ENCODE data around the gene CENATAC. TPM values are rescaled to one million over a fixed set of nuclear protein-coding genes. Genes with fewer than 3 reads are reported as not detected.
A peak's percentile ranks its signal among the peaks of the same experiment; 100 is the strongest.

CENATAC gene
- total and polyA plus RNA-seq, 2 donors (not counting 1 experiment from before 2014, with no cell fraction given) = 10.1 to 21.5 TPM

DNA sequence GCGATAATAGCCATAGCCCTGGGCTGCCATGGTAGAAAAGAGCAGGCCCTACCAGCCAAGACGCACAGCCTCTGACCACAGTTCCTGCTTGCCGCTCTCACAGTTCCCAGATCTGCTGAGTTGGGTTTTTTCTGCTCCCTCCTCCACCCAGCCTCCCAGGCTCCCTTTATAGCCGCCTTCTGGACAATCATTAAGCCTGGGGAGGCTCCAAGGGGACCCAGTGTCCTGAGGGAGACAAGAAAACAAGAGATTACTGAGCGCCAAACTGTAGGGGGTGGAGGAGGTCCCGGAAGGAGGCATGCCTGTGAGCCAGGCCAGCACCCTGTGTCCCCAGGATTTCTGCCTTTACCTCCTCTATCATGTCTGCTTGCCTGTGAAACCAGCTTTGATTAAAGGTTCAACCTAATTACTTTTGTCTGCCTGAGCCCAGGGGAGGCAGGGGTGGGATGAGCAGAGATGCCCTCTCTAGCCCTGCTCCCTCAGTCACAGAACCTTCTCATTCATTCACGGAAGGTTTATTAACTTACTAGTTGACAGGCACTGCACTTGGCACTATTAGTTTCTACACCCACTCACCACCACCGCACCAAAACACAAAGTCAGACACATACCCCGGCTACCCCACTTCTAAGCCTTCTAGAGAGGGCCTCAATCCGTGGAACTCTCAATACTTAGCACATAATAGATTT is 31.5 kb downstream of the CENATAC start:
- H3K27ac ChIP-seq (ENCODE audit: insufficient read depth, low read length) = no peak overlapping the region
- no peak overlapping the region for H2AFZ ChIP-seq (ENCODE audit: low read length)
- H3K9me3 ChIP-seq (ENCODE audit: control insufficient read depth, insufficient read depth, low read depth, low read length) = no peaks in the 10 kb centered on the region
- H3K36me3 ChIP-seq (ENCODE audit: control insufficient read depth, insufficient read depth, low read length) = peaks cover 11% of the 10 kb centered on the region
- no peaks in the 10 kb centered on the region for H4K20me1 ChIP-seq (ENCODE audit: control insufficient read depth, extremely low read depth, insufficient read depth, low read length)
- H3K79me2 ChIP-seq (ENCODE audit: control insufficient read depth, insufficient read depth, low read length) = no peaks in the 10 kb centered on the region
- H3K4me2 ChIP-seq (ENCODE audit: extremely low read depth, insufficient read depth, low read length) = peak overlapping the region; percentile 97
- TF ChIP-seq CTCF (conservative IDR thresholded peaks at IDR 0.05 in 1 of 2, IDR thresholded peaks at IDR 0.05 in 1 of 2; ENCODE audit: low read depth in 1 of 2, low read length in 2 of 2) (no peak), EZH2 (IDR thresholded peaks at IDR 0.05; ENCODE audit: low read length, missing control alignments) (no peak)
- no peak overlapping the region for H3K9ac ChIP-seq (ENCODE audit: insufficient read depth, low read length)
- DNase-seq (ENCODE audit: low read depth in 2 of 2) = no peak
- no peaks in the 10 kb centered on the region for H3K4me1 ChIP-seq (ENCODE audit: control insufficient read depth, extremely low read depth, insufficient read depth, low read length)
- H3K27me3 ChIP-seq (ENCODE audit: control insufficient read depth, insufficient read depth, low read length) = no peaks in the 10 kb centered on the region
- H3K4me3 ChIP-seq (replicated peaks in 1 of 4; ENCODE audit: control extremely low read depth in 1 of 4, insufficient read depth in 1 of 4, low read depth in 3 of 4, low read length in 4 of 4) = peak overlapping the region; percentile 83 to 85 (median 83)

GRCh38 chr11:119030029-119030328 is 32.0 kb downstream of the CENATAC start:
- Histone ChIP-seq H3K36me3 (ENCODE audit: control insufficient read depth, insufficient read depth, low read length) (peaks cover 8% of the 10 kb centered on the region), H3K9me3 (ENCODE audit: control insufficient read depth, insufficient read depth, low read depth, low read length) (no peaks in the 10 kb centered on the region), H3K27ac (ENCODE audit: insufficient read depth, low read length) (no peak overlapping the region), H3K4me3 (replicated peaks in 1 of 4; ENCODE audit: control extremely low read depth in 1 of 4, insufficient read depth in 1 of 4, low read depth in 3 of 4, low read length in 4 of 4) (peak overlapping the region; percentile 83 to 85 (median 83)), H3K79me2 (ENCODE audit: control insufficient read depth, insufficient read depth, low read length) (no peaks in the 10 kb centered on the region), H3K9ac (ENCODE audit: insufficient read depth, low read length) (peak overlapping the region; percentile 71), H4K20me1 (ENCODE audit: control insufficient read depth, extremely low read depth, insufficient read depth, low read length) (no peaks in the 10 kb centered on the region), H3K27me3 (ENCODE audit: control insufficient read depth, insufficient read depth, low read length) (no peaks in the 10 kb centered on the region), H3K4me2 (ENCODE audit: extremely low read depth, insufficient read depth, low read length) (peak overlapping the region; percentile 97), H2AFZ (ENCODE audit: low read length) (peak overlapping the region; percentile 98), H3K4me1 (ENCODE audit: control insufficient read depth, extremely low read depth, insufficient read depth, low read length) (no peaks in the 10 kb centered on the region)
- DNase-seq (ENCODE audit: low read depth in 2 of 2) = no peak
- no peak for TF ChIP-seq EZH2 (IDR thresholded peaks at IDR 0.05; ENCODE audit: low read length, missing control alignments)
- TF ChIP-seq CTCF (conservative IDR thresholded peaks at IDR 0.05 in 1 of 2, IDR thresholded peaks at IDR 0.05 in 1 of 2; ENCODE audit: low read depth in 1 of 2, low read length in 2 of 2) = no peak

GRCh38 chr11:119030329-119031047 is 32.5 kb downstream of the CENATAC start, which contains the start of gene SLC37A4:
Gene SLC37A4 (minus strand): TSS chr11:119030877.
- no peak within 1 kb of the TSS for H3K27ac ChIP-seq (ENCODE audit: insufficient read depth, low read length)
- peak within 1 kb of the TSS; percentile 98 for H2AFZ ChIP-seq (ENCODE audit: low read length)
- no peaks in the 10 kb centered on the region for H4K20me1 ChIP-seq (ENCODE audit: control insufficient read depth, extremely low read depth, insufficient read depth, low read length)
- H3K79me2 ChIP-seq (ENCODE audit: control insufficient read depth, insufficient read depth, low read length) = no peaks in the 10 kb centered on the region
- H3K36me3 ChIP-seq (ENCODE audit: control insufficient read depth, insufficient read depth, low read length) = peaks cover 3% of the 10 kb centered on the region
- TF ChIP-seq CTCF (conservative IDR thresholded peaks at IDR 0.05 in 1 of 2, IDR thresholded peaks at IDR 0.05 in 1 of 2; ENCODE audit: low read depth in 1 of 2, low read length in 2 of 2) = peak in 1 of 2 donors; percentile 95
- no peak for TF ChIP-seq EZH2 (IDR thresholded peaks at IDR 0.05; ENCODE audit: low read length, missing control alignments)
- H3K9ac ChIP-seq (ENCODE audit: insufficient read depth, low read length) = peak within 1 kb of the TSS; percentile 71
- H3K4me2 ChIP-seq (ENCODE audit: extremely low read depth, insufficient read depth, low read length) = peak within 1 kb of the TSS; percentile 97
- H3K4me1 ChIP-seq (ENCODE audit: control insufficient read depth, extremely low read depth, insufficient read depth, low read length) = no peaks in the 10 kb centered on the region
- no peaks in the 10 kb centered on the region for H3K9me3 ChIP-seq (ENCODE audit: control insufficient read depth, insufficient read depth, low read depth, low read length)
- peak; percentile 97 to 98 for DNase-seq (ENCODE audit: low read depth in 2 of 2)
- H3K4me3 ChIP-seq (replicated peaks in 1 of 4; ENCODE audit: control extremely low read depth in 1 of 4, insufficient read depth in 1 of 4, low read depth in 3 of 4, low read length in 4 of 4) = peak within 1 kb of the TSS; percentile 83 to 85 (median 83)
- H3K27me3 ChIP-seq (ENCODE audit: control insufficient read depth, insufficient read depth, low read length) = no peaks in the 10 kb centered on the region
